CD1c-positive myeloid dendritic cell (primary cell): ENCODE data around the gene GIT1.

Experiments
- DNase-seq: peaks from one replicate; pipeline ENCODE4 v3.0.0-alpha.2; 2016; ENCODE audit errors: extremely low spot score

The GIT1 gene, protein sequence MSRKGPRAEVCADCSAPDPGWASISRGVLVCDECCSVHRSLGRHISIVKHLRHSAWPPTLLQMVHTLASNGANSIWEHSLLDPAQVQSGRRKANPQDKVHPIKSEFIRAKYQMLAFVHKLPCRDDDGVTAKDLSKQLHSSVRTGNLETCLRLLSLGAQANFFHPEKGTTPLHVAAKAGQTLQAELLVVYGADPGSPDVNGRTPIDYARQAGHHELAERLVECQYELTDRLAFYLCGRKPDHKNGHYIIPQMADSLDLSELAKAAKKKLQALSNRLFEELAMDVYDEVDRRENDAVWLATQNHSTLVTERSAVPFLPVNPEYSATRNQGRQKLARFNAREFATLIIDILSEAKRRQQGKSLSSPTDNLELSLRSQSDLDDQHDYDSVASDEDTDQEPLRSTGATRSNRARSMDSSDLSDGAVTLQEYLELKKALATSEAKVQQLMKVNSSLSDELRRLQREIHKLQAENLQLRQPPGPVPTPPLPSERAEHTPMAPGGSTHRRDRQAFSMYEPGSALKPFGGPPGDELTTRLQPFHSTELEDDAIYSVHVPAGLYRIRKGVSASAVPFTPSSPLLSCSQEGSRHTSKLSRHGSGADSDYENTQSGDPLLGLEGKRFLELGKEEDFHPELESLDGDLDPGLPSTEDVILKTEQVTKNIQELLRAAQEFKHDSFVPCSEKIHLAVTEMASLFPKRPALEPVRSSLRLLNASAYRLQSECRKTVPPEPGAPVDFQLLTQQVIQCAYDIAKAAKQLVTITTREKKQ

DNA sequence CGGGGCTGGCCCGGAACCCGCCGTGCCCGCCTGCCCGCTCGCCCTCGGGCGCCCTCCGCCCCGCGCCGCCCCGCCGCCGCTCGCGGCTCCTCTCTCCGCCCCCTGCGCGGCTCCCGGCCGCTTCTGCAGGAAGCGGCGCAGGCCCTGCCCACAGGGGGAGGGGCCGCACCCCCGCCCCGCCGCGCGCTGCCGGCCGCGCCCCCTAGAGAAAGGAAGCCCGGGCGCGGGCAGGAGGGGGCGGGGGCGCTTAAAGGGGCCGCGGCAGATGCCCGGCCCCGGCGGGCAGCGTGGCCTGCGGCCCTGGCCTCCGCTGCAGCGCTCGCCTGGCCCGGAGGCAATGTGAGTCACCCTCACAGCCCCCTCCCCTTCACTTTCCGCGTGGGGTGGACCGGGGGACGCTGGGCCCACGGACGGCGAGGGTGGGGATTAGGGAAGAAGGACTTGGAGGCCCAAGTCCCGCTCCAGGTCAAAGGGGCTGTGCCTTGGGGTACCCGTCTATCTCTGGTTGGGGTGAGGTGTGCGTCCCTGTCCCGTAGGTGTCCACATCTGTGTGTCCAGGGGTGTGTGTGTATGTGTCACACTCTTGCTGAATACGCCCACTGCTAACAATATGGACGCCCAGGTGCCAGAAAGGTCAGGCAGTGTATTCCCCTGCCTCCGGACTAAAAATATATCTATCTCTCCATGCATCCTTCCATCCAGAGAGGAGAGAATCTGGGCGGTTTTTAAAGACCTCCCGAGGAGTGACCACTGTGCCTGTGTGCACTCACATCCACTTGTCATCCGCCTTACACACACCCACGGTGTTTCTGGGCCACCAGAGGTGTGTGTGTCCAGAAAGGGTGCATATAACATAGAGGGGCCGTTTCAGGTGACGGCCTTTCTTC is at the start of gene GIT1:
GIT1 (minus strand) TSS at position 125 of the 887 bp plus-strand sequence. CDS start 270 bp downstream, outside the sequence.
- DNase-seq, result peak; percentile 96

DNA sequence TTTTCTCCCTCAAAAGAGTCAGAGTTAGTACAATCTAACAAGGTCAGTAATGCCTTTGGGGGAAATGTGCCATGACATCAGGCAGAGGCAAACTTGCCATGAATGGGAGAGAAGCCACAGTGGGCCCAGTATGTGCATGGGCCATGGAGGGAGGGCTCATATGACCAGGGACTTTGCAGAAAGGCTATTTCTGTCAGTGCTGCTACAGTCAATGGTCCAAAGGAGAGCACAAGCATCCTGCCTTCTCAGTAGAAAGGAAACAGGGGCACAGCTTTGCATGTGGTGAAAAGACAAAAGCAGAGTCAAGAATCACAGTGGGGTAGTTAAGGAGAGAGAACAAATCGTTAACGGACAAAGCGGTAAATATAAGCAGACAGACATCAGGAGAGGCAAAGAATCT is 44.4 kb upstream of the GIT1 start:
- no peak for DNase-seq

DNA sequence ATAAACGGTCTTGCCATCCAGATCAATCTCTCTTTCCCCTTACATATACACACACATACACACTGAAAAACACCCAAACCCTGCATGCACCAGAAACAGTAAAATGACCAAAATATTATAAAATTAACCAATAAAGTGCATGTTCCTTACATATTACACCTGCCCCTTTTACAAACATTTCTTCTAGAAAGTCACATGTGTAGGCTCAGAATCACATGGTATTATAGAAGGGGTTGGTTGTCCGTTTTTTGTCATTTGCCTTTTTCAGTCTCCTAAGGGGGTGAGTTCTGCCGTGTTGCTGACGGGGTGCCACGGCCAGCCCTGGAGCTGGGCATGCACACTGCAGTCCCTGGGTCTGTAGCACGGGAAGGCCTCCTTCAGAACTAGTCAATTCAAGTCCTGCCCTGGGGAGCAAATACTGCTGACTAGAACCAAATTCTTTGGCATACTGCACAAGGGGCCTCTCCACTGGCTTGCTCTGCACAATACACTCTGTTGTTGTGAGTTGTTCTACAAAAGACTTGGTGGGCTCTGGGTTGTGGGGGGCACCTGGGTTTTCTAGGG is 41.3 kb upstream of the GIT1 start:
- no peak for DNase-seq

DNA sequence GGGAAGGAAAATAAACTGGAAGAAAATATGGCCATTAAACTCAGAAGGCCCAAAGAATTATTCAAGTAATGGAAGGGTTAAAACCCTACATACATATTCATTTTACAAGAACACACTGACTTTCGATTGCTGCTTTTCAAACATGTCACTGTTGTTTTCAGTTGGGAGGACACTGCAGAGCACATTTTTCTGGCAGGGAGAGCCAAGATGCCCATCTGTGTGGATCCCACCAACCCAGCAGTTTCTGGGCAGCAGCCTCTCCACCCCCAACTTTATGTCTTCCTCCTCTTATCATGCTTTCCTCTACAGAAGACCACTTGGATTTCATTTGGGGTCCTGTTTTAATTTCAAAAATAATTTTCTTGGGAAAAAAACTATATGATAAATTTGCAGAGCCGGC is 40.4 kb upstream of the GIT1 start:
- DNase-seq, result no peak

DNA sequence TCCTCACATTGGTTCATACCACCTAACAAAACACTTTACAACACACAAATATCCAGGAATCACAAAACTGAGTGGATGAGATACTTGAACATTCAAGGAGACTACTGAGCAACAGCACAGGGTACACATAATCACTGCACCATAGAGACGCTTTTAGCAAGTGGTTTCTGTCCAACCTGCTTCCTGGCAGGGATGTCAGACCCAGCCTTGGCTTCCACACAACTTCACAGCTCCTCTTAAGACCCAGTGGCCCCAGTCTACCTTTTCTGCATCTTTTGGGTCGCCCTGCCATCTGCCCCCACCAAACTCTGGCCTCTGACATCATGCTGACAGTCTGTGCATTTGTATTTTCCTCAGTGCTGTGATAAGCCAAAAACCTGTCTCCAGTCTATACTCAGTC is 39.2 kb upstream of the GIT1 start:
- no peak for DNase-seq

DNA sequence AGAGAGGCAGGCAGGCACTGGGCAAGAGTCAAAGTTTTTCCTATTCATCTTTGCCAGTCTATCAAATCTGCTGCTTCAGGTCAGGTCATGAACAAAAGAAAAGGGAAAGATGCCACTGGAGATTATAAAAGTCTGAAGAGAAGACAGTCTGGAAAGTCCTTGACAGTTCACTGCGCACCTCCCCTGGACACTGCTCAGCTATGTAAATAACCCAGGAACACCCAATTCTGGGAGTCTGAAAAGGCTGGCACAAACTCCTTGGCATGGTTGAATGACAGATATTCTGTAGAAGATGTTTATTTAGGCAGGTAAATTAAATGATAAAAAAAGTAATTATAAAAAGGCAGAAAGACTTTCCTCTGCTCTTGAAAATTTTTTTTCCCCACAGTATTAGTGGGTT is 38.5 kb upstream of the GIT1 start:
- DNase-seq, result no peak

DNA sequence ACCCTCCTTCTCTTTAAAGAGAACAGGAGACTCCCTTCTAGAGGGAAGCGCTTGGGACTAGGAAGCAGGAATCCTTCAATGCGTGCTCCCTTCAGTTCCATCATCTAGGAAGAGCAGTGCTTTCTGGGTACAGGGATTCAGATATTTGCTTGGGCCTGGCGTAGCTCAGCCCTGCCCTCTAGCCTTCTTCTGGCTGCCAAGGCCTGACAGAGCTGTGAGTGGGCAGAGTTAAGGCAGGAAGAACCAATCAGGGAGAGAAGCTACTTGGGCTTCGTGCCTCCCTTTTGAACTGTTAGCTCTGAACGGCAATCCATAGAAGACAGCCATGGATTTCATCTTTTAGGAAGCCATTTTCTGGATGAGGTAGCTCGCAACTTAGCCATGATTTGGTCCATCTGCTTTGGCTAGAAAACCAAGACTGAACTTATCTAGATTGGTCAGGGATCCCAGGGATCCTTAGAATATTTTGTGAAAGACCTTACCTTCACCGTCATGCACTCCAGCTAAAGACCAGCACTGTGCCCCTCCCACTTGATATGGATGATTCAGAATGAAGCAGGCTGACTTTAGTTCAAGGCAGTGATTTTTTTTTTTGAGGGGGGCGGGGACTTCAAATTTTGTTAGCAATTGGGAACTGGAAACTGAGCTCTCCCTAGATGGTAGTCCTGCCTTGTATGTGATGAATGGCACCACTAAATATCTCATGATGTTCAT is 35.7 kb upstream of the GIT1 start:
- DNase-seq, result no peak

DNA sequence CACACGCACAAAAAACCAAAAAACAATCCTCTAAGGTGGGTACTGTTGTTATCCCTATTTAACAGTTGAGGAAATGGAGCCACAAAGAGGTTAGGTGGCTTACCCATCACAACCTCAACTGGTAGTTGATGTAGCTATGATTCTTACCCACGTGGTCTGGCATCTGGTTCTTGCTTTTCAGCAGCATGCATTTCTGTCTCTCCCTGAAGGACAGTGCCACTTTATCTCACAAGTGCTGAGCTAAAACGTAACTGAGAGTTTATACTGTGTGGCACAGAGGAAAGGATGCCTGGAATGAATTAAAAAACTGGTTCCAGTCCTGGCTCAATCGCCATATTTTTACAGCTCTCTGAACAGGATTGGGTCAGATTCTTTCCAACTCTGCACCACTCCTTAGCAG is 35.1 kb upstream of the GIT1 start:
- no peak for DNase-seq

DNA sequence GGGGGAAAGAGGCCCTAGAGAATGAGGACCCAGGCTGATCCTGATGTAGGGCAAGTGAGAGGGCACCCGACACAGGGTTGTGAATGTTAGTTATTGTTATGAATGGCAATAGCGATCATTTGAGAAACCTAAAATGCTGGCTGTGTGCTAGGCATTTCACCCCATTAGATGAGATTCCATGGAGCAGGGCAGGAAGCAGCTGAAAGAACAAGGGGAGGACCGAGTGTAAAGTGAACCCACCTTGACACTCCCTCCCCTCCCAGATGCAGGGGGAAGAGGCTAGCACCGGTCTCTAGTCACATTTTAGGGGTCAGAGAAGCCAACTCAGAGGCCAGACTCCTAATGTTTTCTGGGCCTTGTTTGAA is 33.8 kb upstream of the GIT1 start:
- DNase-seq, result no peak

DNA sequence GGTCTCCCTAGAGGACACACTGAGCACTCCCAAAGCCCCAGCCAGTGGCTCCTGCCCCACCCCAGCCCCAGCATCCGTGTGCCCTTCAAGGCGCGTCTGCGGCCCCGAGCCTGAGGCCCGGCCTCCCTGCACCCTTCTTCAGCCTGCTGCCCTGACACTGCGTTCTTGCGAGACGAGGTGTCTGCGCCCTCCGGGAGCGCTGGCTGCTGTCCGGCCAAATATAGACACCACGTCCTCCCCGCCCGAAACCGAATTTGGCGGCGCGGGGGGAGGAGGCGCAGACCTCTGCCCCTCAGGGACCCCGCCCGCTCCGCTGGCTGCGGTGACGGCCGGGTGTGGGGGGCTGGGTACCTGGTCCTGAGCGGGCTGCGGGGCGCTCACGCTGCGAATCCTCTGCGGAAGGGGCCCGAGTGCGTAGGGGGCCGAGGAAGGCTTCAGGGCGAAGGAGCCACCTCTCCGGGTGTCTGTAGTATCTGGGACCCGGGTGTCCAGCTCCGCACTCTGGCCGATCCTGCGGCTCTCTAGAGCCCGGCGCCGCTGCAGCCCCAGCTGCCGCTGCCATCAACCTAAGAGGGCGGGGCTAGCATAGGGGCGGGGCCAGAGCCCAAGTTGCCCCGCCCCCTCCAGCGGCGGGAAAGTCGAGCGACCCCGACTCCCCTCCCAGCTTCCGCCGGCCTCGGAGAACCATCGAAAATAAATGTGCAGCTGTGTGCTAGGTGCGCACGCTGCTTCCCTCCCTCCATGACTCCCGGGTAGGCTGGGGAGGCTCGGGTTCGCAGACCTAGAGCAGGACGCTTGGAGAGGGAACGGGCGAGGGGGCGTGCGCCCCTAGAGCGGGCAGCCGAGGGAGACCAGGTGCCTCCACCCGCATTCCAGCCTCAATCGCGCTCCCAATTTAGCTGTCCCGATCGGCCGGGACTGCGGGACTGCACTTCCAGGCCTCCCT is 33.2 kb upstream of the GIT1 start, which contains the start of gene CORO6:
CORO6 (minus strand) TSS at position 576 of the 946 bp plus-strand sequence. CDS start 1,491 bp downstream, outside the sequence.
- DNase-seq, result peak; percentile 61

DNA sequence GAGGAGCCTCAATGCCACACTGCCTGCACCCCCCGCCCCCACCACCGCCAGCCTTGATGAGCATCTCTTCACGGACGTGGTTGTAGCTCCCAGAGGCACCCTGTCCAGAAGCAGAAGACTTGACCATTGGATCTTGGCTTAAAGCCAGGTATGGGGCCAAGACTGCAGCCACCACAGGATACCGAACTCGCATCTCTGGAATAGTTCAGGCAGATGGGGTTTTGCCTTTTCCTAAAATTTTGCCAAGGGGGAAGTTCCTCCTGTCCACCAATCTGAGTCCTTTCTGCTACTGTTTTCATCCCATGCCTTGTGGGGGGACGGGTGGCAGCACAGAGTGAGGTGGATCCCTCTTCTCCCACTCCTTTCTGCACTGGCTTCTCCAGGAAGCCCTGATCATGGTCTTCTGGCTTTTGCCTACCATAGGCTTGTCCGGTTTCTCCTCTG is 32.3 kb upstream of the GIT1 start:
- DNase-seq, result no peak

DNA sequence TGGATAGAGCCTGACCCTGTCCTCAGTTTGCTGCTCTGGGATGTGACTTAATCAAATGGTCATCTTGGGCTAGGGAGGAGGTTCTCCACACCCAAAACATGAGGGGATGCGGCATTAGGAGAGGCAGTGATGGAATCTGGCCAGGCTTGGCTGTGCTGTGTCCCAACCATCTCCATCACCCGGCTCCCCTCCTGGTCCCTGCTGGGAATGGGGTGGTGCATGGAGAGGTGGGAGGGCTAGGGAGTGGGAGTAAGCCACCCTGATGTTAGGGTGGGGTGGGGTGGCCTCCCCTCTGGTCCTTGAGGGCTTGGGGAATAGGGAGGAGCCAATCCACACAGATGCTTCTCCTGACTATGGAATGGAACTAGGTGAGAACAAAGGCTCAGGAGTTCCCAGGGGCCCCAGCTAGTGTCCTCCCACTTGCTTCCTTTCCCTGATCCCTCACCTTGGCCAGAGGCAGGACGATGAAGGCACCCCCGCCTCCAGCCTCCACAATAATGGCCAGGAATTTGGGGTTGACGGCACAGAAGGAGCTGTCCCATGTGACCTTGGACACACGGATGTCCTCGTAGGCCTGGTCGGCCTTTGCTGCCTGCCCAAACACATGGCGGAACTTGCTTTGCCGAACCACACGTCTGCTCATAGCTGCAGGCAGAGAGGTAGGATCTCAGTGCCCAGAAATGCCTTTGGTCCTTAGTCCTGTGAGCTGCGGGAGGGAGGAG is 31.5 kb upstream of the GIT1 start:
- DNase-seq, result no peak

DNA sequence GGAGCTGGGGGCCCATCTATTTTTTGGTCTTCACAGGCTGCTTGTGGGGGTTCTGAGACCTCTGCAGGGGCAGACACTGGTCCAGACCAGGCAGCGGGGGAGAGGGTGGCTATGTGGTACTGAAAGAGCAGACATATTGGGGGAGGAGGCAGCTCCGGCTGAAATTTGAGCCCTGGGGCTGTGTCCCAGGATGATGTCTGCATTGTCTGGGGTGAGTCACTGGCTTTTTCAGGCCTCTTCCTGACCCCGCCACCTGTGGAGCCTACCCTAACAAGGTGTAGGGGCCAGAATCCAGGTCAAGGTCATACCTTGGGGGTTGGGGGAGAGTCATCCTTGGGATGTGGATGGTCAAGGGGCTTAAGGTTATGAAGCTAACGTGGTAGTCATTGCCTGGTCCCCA is 30.8 kb upstream of the GIT1 start:
- no peak for DNase-seq

DNA sequence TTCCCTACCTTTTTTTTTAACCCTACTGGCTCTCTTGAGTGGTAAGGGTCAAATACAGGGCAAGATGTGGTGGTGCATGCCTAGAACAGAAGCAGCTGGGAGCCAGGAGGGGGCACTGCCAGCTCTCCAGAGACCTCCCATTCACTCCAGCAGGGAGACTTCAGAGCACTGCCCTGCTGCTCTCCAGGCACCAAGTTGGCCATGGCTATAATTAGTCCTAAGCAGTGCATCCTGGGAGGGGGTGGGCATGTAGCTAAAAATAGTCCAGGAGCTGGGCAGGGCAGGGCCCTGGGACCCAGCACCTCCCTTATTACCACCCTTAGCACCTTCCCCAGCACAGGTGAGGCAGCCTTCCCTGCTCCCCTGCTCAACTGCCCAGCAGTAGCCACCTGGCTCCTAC is 29.8 kb upstream of the GIT1 start:
- no peak for DNase-seq

DNA sequence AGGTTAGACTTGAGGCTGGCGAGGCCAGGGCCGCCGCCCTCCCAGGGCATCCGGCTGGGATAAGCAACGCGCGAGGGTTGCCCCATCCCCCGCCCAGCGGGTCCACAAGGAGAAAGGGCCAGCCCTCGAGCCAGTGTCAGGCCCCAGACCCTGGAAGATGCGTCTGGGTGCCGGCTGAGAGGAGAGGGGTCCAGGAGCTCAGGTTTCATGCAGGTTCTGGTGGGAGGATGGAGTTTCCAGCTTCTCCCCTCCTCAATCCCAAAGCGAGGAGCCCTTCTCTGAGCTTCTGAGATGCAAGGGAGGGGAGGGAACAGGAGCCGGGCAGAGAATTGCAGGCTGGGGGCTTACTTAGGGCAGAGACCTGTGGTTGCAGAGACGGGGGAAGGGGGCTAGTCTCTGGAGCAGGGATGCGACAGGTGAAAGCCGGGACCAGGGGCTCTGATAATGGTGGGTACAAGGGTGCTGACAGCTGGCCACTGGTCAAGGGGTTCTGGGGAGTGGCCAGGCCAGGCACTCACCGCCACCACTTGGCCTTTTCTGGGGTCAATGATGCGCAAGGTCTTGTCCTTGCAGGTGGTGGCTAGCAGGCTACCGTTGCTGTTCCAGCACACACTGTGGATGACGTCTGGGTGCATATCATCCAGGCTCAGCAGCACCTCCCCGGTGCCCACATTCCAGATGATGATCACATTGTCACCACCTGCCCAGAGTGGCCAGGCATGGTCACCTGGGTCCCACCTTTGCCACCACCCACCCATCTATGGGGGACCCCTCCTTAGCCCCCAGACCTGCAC is 29.0 kb upstream of the GIT1 start:
- no peak for DNase-seq

DNA sequence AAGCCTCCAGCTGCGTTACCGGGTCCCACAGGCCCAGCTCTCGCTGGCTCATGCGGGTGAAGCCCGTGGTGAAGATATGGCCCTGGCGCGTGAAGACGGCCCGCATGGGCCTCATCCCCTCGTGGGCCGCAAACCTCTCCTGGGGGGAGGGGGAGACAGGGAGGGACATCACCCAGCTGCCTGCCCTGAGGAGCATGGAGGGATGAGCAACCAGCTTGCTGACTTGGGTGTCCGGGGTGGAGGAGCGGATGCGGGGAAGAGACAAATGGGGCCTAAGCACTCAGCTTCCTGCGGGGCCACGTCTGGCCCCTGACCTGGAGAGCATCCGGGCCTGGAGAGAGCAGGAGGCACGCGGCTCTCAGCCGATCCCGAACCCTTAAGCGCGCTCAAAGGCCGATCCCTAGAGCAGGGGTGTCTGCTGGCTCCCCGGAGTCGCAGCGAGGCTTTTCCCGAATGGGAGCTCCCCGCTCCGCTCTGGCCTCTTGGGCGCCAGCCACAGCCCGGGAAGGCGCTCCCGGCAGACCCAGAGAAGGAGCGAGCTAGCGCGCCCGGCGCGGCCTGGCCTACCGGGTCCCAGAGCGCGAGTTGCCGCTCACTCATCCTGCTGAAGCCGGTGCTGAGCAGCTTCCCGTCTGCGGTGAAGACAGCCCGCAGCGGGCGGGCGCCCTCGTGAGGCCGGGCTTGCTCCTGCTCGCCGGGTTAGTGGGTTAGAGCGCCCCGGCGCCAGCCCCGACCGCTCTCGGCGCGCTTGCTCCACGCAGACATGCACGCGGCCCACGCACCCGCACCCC is 28.2 kb upstream of the GIT1 start:
- DNase-seq, result peak; percentile 90

DNA sequence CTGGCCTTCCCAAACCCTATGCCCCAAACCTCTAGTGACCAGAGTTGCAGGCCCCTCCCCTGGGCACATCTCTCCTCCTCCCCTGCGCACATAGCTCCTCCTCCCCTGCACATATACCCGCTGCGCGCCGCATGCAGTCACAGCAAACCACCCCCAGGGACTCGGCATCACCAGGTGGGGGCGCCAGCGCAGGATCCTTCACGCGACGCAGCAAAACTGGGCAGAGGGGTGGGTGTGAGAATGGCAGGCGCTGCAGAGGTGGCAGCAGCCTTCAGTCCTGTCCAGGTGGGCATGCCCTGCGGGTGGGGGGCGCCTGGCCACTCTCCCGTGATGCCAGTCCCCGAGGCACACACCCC is 27.7 kb upstream of the GIT1 start:
- peak; percentile 88 for DNase-seq
